GM23338 (cell line): ENCODE measurements around the gene TMCO4. TPM values are rescaled to one million over a fixed set of nuclear protein-coding genes. Genes with fewer than 3 reads are reported as not detected.

Experiments used
- ATAC-seq: fragments of 200-7000 bp; cut with Tn5 transposase; 3 replicates; pipeline ENCODE4 v1.9.1; 2020
- DNase-seq: peaks from one replicate; pipeline ENCODE4 v3.0.0-alpha.2; 2015; ENCODE audit warnings: low spot score
- H2AFZ ChIP-seq: fragments of 200-600 bp; sonication (generic); 2 replicates; pipeline ENCODE4 v1.8.0; 2016; ENCODE audit warnings: antibody characterized with exemption, mild to moderate bottlenecking, moderate library complexity
- H3F3A ChIP-seq: fragments of 200-600 bp; sonication (generic); replicated peaks from 2 replicates; pipeline ENCODE4 v1.8.0; 2017; ENCODE audit warnings: antibody characterized with exemption, mixed run types, low read depth
- H3K27ac ChIP-seq: fragments of 200-600 bp; sonication (generic); 2 replicates; pipeline ENCODE4 v1.6.1; 2016; ENCODE audit warnings: low read depth
- H3K27me3 ChIP-seq: fragments of 200-600 bp; sonication (generic); 2 replicates; pipeline ENCODE4 v1.8.0; 2016; ENCODE audit warnings: mild to moderate bottlenecking, mixed run types, moderate library complexity; ENCODE audit not compliant: insufficient read depth
- H3K36me3 ChIP-seq: fragments of 200-600 bp; sonication (generic); 2 replicates; pipeline ENCODE4 v1.8.0; 2016; ENCODE audit warnings: mild to moderate bottlenecking; ENCODE audit not compliant: insufficient read depth
- H3K4me1 ChIP-seq: fragments of 200-600 bp; sonication (generic); 2 replicates; pipeline ENCODE4 v1.8.0; 2016; ENCODE audit warnings: mild to moderate bottlenecking, moderate library complexity; ENCODE audit not compliant: insufficient read depth
- H3K4me2 ChIP-seq: fragments of 200-600 bp; sonication (generic); 2 replicates; pipeline ENCODE4 v1.7.1; 2017; ENCODE audit warnings: mixed run types
- H3K4me3 ChIP-seq: fragments of 200-600 bp; sonication (generic); 2 replicates; pipeline ENCODE4 v1.6.1; 2016; ENCODE audit warnings: mixed run types
- H3K79me2 ChIP-seq: fragments of 200-600 bp; sonication (generic); replicated peaks from 2 replicates; pipeline ENCODE4 v1.8.0; 2017; ENCODE audit warnings: mild to moderate bottlenecking; ENCODE audit not compliant: insufficient read depth
- H3K9me2 ChIP-seq: fragments of 200-600 bp; sonication (generic); 2 replicates; pipeline ENCODE4 v1.8.0; 2017; ENCODE audit not compliant: insufficient read depth
- H4K20me1 ChIP-seq: fragments of 200-600 bp; sonication (generic); replicated peaks from 2 replicates; pipeline ENCODE4 v1.8.0; 2017; ENCODE audit warnings: mild to moderate bottlenecking; ENCODE audit not compliant: insufficient read depth
- H3K27ac Mint-ChIP-seq: 2 replicates; pipeline ENCODE4 v1.8.0; 2020; ENCODE audit warnings: inconsistent platforms, mild to moderate bottlenecking, moderate library complexity, mixed read lengths
- H3K27me3 Mint-ChIP-seq: 3 replicates; pipeline ENCODE4 v1.8.0; 2022; ENCODE audit warnings: low read depth, mild to moderate bottlenecking, moderate library complexity, mixed read lengths, inconsistent platforms; ENCODE audit not compliant: insufficient read depth, poor library complexity
- H3K36me3 Mint-ChIP-seq: 3 replicates; pipeline ENCODE4 v1.8.0; 2021; ENCODE audit warnings: low read depth, mild to moderate bottlenecking, inconsistent platforms, moderate library complexity, mixed read lengths
- H3K4me1 Mint-ChIP-seq: 3 replicates; pipeline ENCODE4 v1.8.0; 2020; ENCODE audit warnings: mild to moderate bottlenecking, inconsistent platforms, mixed read lengths
- H3K4me3 Mint-ChIP-seq: 3 replicates; pipeline ENCODE4 v1.8.0; 2021; ENCODE audit warnings: moderate library complexity, mild to moderate bottlenecking, inconsistent platforms, mixed read lengths
- H3K9me3 Mint-ChIP-seq: 3 replicates; pipeline ENCODE4 v1.8.0; 2020; ENCODE audit warnings: moderate library complexity, mild to moderate bottlenecking, inconsistent platforms, mixed read lengths
- EZH2 ChIP-seq: fragments of 200-600 bp; sonication (generic); IDR thresholded peaks from one replicate; pipeline ENCODE4 v1.8.0; 2017; ENCODE audit warnings: antibody characterized with exemption, mild to moderate bottlenecking, low read depth; ENCODE audit not compliant: unreplicated experiment
- EZH2phosphoT487 ChIP-seq: fragments of 200-600 bp; sonication (generic); IDR thresholded peaks from one replicate; pipeline ENCODE4 v1.8.1; 2018; ENCODE audit warnings: antibody characterized with exemption; ENCODE audit not compliant: unreplicated experiment
- JUNB ChIP-seq: IDR thresholded peaks from one replicate; pipeline ENCODE4 v1.6.1; 2016; ENCODE audit warnings: antibody characterized with exemption; ENCODE audit not compliant: unreplicated experiment
- NANOG ChIP-seq: IDR thresholded peaks from 2 replicates; pipeline ENCODE4 v1.6.1; 2016; ENCODE audit warnings: antibody characterized with exemption, borderline replicate concordance
- POLR2AphosphoS5 ChIP-seq: IDR thresholded peaks from 2 replicates; pipeline ENCODE4 v1.6.1; 2016; ENCODE audit warnings: antibody characterized with exemption, low read depth
- STAT1 ChIP-seq: IDR thresholded peaks from one replicate; pipeline ENCODE4 v1.6.1; 2016; ENCODE audit warnings: antibody characterized with exemption; ENCODE audit not compliant: unreplicated experiment
- polyA plus RNA-seq: library from polyadenylated mRNA; unstranded; fragments of >200 nt; fragmentation: Nextera tagmentation; extraction: Ambion mirVana; gene quantifications from 2 replicates; pipeline ENCODE4 v1.2.1, GENCODE V29; 2016
- total RNA-seq: library from RNA; depleted of rRNA; stranded (reverse); fragments of >200 nt; shearing (Covaris generic); gene quantifications from 2 replicates; pipeline ENCODE4 v1.2.3, GENCODE V29; 2014
- TF ChIP-seq, protein P1 (sequence below): IDR thresholded peaks from one replicate; pipeline ENCODE4 v1.6.1; 2018; ENCODE audit warnings: antibody characterized with exemption; ENCODE audit not compliant: unreplicated experiment
- TF ChIP-seq, protein P2 (sequence below): IDR thresholded peaks from 2 replicates; pipeline ENCODE4 v1.6.1; 2016; ENCODE audit warnings: antibody characterized with exemption
- TF ChIP-seq, protein P3 (sequence below), 2 experiments: fragments of 200-600 bp in 1 of 2; sonication (generic) in 1 of 2; conservative IDR thresholded peaks; 2 replicates each; pipeline versions ENCODE4 v1.5.1 to v1.6.1; 2016 to 2017; ENCODE audit warnings: antibody characterized with exemption in 2 of 2, low read depth in 2 of 2, mild to moderate bottlenecking in 2 of 2, moderate library complexity in 1 of 2

Gene TMCO4
- total and polyA plus RNA-seq, 2 experiments from 2014 or later: 2.6 to 6.9 TPM

DNA sequence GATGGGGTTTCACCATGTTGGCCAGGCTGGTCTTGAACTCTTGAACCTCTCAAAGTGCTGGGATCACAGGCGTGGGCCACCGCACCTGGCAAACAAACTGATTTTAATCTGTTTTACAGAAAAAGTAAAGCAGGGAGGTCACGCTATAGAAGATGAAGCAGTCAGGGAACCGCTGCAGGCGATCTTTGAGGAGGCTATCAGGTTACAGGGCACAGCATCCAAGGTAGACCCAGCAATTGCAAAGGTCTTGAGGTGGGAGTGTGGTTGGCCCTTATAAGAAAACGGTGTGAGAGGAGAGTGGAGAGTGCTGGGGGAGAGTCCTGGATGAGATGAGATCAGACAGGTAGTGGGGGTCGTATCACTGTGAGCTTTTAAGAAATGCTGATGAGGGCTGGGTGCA is 2.6 kb upstream of the TMCO4 start (continued):
- TF ChIP-seq, protein P1, sequence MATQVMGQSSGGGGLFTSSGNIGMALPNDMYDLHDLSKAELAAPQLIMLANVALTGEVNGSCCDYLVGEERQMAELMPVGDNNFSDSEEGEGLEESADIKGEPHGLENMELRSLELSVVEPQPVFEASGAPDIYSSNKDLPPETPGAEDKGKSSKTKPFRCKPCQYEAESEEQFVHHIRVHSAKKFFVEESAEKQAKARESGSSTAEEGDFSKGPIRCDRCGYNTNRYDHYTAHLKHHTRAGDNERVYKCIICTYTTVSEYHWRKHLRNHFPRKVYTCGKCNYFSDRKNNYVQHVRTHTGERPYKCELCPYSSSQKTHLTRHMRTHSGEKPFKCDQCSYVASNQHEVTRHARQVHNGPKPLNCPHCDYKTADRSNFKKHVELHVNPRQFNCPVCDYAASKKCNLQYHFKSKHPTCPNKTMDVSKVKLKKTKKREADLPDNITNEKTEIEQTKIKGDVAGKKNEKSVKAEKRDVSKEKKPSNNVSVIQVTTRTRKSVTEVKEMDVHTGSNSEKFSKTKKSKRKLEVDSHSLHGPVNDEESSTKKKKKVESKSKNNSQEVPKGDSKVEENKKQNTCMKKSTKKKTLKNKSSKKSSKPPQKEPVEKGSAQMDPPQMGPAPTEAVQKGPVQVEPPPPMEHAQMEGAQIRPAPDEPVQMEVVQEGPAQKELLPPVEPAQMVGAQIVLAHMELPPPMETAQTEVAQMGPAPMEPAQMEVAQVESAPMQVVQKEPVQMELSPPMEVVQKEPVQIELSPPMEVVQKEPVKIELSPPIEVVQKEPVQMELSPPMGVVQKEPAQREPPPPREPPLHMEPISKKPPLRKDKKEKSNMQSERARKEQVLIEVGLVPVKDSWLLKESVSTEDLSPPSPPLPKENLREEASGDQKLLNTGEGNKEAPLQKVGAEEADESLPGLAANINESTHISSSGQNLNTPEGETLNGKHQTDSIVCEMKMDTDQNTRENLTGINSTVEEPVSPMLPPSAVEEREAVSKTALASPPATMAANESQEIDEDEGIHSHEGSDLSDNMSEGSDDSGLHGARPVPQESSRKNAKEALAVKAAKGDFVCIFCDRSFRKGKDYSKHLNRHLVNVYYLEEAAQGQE: no peak
- no peak for TF ChIP-seq EZH2phosphoT487

DNA sequence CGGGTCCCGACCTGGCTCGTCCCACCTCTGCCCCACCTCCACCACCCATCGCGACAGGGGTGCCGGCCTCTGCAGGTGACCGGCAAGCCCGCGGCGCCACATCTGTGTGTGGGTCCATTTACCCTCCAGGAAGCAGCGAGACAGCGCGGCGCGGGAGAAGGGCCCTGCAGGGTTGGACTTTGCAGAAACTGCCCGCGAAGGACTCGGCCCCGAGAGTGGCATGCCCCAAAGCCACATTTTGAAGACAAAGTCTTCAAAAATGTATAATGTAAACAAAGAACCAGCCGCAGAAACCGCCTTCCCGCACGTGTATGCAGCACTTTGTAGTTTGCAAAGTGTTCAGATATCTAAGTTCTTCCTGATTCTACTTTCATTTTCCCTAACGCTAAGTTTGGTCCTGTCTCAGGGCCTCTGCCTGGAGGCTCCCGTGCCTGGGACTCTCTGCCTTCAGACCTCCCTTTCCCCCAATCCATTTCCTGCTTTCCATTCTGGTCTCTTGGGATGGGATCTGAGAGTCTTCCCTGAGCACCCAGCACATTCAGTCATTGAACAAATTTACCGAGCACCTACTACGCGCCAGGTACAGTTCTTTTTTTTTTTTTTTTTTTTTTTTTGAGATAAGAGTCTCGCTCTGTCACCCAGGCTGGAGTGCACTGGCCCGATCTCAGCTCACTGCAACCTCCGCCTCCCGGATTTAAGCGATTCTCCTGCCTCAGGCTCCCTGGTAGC is 524 bp upstream of the TMCO4 start:
- Histone ChIP-seq H3K27me3 (peaks cover 37% of the 10 kb centered on the region), H3K36me3 (no peaks in the 10 kb centered on the region), H3F3A (peaks cover 3% of the 10 kb centered on the region; the same call in 1 of the 2 replicates), H3K4me2 (peak overlapping the region; percentile 88), H3K9me2 (no peaks in the 10 kb centered on the region), H3K4me3 (peak overlapping the region; percentile 68), H3K4me1 (peaks cover 12% of the 10 kb centered on the region), H3K27ac (no peak overlapping the region), H3K79me2 (no peaks in the 10 kb centered on the region), H2AFZ (peak overlapping the region; percentile 97), H4K20me1 (no peaks in the 10 kb centered on the region)
- peak overlapping the region; percentile 66 for H3K4me3 Mint-ChIP-seq
- DNase-seq: peak; percentile 39
- H3K27me3 Mint-ChIP-seq: peaks cover 30% of the 10 kb centered on the region
- ATAC-seq: peak; percentile 13
- H3K27ac Mint-ChIP-seq: no peak overlapping the region
- H3K9me3 Mint-ChIP-seq: no peaks in the 10 kb centered on the region
- H3K4me1 Mint-ChIP-seq: peaks cover 24% of the 10 kb centered on the region
- TF ChIP-seq EZH2: peak; percentile 24
- TF ChIP-seq POLR2AphosphoS5: no peak
- H3K36me3 Mint-ChIP-seq: no peaks in the 10 kb centered on the region; the same call in 2 of the 3 replicates

DNA sequence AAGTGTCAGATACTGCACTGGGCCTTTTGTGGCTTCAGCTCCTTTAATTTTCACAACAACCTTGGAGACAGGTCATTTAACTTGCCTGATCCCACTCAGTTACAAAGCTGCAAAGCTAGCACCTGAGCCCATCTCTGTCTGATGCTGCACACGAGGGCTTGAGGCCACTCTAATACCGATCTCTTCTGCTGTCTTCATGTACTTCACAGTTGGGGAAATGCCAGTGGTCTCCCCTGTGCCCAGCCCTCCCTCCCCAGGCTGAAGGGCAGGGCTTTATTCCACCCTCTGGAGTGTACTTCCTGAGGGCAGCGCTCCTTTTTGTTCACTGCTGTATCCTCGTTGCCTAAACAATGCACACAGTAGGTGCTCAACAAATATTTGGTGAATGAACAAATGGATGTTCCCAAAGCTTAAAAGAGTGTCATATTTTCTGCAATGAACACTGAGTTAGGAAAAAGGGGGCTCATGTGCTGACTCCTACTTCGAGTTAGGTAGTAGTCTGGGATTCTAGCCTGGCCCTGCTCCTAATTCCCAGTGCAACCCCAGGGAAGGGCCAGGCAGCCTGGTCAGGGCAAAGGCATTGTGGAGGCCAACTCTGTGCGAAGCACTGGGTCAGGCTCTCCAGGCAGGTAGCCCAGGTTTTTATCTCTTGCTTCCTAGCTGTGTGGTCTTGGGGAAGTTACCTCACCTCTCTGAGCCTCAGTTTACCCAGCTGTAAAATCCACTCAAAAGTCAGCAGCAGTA is 1.1 kb downstream of the TMCO4 start:
- TF ChIP-seq, protein P1: no peak
- TF ChIP-seq NANOG (no peak), EZH2 (no peak), STAT1 (no peak), JUNB (no peak), EZH2phosphoT487 (no peak), POLR2AphosphoS5 (no peak)
- TF ChIP-seq, protein P2, sequence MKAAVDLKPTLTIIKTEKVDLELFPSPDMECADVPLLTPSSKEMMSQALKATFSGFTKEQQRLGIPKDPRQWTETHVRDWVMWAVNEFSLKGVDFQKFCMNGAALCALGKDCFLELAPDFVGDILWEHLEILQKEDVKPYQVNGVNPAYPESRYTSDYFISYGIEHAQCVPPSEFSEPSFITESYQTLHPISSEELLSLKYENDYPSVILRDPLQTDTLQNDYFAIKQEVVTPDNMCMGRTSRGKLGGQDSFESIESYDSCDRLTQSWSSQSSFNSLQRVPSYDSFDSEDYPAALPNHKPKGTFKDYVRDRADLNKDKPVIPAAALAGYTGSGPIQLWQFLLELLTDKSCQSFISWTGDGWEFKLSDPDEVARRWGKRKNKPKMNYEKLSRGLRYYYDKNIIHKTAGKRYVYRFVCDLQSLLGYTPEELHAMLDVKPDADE: no peak
- TF ChIP-seq, protein P3, sequence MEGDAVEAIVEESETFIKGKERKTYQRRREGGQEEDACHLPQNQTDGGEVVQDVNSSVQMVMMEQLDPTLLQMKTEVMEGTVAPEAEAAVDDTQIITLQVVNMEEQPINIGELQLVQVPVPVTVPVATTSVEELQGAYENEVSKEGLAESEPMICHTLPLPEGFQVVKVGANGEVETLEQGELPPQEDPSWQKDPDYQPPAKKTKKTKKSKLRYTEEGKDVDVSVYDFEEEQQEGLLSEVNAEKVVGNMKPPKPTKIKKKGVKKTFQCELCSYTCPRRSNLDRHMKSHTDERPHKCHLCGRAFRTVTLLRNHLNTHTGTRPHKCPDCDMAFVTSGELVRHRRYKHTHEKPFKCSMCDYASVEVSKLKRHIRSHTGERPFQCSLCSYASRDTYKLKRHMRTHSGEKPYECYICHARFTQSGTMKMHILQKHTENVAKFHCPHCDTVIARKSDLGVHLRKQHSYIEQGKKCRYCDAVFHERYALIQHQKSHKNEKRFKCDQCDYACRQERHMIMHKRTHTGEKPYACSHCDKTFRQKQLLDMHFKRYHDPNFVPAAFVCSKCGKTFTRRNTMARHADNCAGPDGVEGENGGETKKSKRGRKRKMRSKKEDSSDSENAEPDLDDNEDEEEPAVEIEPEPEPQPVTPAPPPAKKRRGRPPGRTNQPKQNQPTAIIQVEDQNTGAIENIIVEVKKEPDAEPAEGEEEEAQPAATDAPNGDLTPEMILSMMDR (conservative IDR thresholded peaks at IDR 0.05; ENCODE audit: low read depth in 2 of 2): no peak
- H3K4me3 Mint-ChIP-seq: peak overlapping the region; percentile 63
- Histone ChIP-seq H2AFZ (peak overlapping the region; percentile 83; the same call in 1 of the 2 replicates), H3K9me2 (no peaks in the 10 kb centered on the region), H4K20me1 (no peaks in the 10 kb centered on the region; the same call in 1 of the 2 replicates), H3K4me3 (peak overlapping the region; percentile 68; the same call in 1 of the 2 replicates), H3K27me3 (peaks cover 37% of the 10 kb centered on the region), H3K27ac (no peak overlapping the region), H3K36me3 (no peaks in the 10 kb centered on the region), H3K4me1 (peaks cover 12% of the 10 kb centered on the region), H3K79me2 (no peaks in the 10 kb centered on the region), H3F3A (peaks cover 3% of the 10 kb centered on the region; the same call in 1 of the 2 replicates), H3K4me2 (peak overlapping the region; percentile 88)
- no peak for DNase-seq
- H3K27ac Mint-ChIP-seq: no peak overlapping the region
- H3K9me3 Mint-ChIP-seq: no peaks in the 10 kb centered on the region
- H3K4me1 Mint-ChIP-seq: peaks cover 24% of the 10 kb centered on the region
- H3K27me3 Mint-ChIP-seq: peaks cover 32% of the 10 kb centered on the region
- ATAC-seq: peak; percentile 17; the same call in 2 of the 3 replicates
- H3K36me3 Mint-ChIP-seq: no peaks in the 10 kb centered on the region; the same call in 2 of the 3 replicates
